Activated gamma-delta T cell treated with Interleukin-2 at 50 U/mL for 16 hours (primary cell): ENCODE results near the gene CCDC187.

Experiments
- DNase-seq: peaks from one replicate; pipeline ENCODE4 v3.0.0-alpha.2; 2020

Gene CCDC187

DNA sequence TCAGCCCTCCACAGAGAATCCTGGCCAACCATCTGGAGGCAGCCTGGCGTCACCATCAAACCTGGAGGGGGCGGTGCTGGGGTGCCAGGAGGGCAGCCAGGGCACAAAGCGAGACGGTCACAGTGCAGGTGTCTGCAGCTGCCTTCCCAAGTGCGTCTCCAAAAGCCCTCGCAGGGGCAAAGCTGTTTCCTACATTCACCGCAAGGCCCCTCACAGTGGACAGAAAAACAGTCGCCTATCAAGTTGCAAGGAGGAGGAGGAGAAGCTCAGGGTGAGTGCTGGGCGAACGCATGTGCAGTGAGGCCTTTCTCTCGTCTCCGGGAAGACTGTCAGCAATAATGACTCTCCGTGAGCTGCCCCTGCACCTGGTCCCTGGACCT is 81.0 kb downstream of the CCDC187 start:
- DNase-seq: no peak

DNA sequence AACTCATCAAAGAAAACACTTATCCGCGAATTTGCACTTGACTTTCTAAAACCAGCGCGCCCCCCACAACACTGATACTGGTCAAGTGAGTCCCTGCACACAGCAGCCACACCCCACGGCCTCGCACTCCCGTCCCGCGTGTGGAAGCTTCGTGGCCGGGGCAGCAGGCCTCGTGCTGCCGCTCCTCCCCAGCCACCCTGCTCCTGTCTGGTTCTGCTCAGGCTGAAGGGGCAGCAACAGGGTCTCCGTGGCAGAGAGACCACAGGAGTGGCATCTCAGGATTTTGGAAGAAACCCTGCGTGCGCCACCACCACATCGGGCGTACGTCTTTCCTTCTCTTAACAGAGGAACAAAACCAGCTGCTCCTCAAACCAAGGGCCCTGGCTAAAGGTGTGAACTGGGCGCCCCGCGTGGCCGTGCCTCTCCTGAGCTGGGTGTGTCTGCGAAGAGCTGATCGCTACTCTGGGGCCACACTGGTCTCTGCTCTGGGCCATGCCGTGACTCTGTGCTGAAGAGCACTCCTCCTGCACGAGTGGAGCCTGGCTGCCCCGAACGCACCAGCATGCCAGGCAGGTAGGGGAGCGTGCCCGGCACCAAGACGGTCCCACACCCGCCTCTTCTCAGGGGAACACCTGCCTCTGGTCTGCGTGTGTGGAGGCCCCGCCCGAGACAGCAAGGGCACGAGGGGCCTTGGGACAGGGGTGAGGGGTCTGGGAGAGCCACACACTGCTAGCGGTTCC is 81.6 kb downstream of the CCDC187 start:
- no peak for DNase-seq

DNA sequence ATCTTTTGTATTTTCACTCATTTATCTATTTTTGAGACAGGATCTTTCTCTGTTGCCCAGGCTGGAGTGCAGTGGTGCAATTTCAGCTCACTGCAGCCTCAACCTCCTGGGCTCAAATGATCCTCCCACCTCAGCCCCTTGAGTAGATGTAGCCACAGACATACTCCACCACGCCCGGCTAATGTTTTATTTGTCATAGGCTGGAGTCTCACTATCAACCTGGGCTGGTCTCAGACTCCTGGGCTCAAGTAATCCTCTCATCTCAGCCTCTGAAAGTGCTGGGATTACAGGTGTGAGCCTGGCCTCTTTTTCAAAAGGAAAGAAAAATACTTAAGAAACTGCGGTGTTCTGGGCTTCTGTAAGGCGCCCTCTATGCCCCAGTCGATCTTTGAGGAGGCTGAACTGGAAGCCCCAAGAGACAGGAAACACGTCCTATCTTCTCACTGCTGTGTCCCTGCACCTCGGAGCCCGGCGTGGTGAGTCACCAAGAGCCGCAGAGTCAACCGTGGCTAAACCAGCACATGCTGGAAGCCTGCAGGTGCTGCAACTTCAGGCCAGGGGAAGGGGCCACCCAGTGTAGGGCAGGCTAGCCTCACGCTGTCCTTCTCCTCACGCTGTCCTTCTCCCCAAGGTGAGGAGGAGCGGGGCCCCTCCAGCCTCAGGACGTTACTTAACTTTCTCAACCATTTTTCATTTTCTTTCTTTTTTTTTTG is 83.7 kb downstream of the CCDC187 start:
- DNase-seq: no peak

DNA sequence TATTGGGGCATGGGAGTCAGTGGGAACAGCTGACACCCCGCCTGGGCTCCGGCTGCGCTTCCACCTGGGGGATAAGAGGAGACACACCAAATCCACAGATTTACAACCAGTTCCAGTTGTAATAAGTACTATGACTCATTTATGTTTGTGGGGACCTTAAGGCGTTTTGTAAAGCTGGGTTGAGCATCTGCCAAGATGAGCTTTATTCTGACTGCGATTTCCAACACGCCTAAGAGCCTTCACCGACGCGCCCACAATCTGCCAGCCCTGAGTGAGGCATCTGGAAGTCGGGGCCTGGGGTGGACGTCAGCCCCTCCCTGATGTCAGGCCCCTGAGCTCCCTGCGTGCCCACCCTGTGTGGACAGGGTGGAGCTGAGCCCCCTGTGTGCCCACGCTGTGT is 84.6 kb downstream of the CCDC187 start:
- DNase-seq: no peak

DNA sequence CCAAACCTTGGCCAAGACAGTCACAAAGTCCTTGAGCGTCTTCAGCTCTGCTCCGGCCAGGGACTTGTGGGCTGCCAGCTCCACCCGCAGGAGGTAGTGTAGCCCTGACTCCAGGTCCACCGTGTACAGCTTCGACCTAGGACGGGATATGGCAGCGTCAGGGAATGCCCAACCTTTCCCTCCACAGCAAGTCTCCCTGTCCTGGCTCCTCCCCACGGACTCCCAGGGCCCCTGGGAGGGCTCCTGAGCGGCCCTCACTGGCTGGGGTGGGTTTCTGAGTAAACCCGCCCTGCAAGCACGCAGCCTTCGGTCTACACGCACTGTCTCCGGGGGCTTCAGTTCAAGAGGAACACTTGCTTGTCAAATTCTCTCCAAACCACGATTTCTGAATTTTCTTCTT is 85.2 kb downstream of the CCDC187 start:
- no peak for DNase-seq

DNA sequence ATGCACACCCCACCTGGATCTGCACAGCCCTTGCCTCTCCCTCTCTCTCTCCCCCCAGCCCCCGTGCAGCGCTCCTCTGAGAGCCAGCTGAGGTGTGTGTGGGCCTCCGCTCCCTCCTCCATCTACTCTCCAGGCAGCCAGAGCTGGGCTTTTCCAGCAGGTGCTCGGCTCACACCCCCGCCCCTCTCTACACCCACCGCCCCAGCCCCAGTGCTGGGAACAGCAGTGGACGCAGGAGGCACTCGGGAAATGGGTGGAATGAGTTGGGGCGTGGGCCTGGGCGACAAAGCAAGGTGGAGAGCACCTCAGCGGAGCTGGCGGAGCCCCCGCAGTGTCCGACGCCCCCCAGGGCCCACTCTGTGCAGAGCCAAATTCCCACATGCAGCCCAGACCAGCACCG is 85.6 kb downstream of the CCDC187 start:
- DNase-seq: no peak

DNA sequence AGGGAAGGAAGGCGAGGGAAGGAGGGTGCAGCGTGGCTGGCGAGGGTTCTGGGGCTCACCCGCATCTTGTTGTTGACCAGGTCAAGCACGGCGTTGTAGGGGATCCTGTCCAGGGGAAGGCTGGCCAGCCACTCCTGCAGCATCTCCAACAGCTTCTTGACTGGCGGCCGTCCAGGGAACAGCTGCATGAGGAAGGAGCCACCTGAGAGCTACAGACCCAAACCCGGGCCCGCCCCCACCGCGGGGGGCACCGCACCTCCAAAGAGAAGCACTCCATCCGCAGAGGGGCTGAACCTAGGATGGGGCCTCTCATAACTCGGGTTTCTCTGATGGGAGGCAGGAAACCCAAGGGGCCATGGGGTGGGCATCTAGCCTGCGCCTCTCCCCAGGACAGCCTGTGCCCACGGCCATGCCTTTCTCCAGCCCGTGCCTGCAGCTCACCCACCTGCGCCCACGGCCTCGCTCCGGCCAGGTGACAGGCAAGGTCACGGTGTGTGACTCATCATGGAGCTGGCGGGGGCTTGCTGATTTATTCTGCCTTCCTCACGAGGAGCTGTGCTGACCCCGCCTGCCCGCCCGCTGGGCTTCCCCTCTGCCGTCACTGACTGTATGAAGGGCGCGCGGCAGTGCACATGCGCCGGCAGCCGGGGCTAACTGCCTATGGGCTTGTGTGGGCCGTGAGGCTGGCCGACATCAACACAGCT is 87.2 kb downstream of the CCDC187 start:
- no peak for DNase-seq

DNA sequence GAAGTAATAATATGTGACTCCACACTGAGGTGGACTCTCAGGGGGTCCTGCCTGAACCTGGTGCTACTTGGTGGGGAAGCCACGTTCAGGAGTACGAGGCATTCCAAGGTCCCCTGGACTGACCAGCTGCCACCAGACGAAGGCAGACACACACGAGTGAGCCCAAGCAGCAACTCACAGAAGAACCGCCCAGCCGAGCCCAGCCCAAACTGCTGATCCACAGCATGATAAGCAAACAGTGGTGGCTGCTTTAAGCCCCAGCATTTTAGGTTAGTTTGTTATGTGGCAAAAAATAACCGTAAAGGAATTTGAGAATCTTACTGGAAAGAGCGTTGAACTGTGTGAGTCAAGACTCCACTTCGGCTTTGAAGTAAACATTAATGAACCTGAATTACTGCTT is 90.2 kb downstream of the CCDC187 start:
- no peak for DNase-seq

DNA sequence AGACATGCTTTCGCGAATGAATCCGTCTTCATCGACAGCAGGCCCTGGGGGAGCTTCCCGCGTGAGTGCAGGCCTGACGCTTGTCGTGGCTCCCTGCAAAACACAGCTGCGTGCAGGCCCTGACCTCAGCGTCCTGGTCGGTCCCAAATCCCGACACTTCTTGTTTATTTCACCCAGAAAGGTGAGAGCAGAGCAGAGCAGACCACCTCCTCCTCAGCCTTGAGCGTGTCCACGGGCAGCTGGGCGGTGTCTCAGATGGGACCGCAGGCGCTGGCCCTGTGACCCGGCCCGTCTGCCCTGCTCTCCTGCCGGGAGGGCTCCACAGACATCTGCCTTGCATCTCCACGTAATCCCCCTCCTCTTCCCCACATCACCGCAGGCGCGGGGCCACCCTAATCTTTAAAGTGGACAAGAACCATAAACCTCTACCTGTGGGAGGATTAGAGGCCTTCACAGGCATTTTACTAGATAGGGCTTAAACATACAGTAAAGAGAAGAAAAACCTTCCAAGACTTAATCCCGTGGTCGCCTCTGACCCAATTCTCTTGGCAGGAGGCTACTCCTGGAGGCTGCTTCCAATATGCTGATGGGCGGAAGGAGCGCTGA is 91.4 kb downstream of the CCDC187 start:
- DNase-seq: no peak

DNA sequence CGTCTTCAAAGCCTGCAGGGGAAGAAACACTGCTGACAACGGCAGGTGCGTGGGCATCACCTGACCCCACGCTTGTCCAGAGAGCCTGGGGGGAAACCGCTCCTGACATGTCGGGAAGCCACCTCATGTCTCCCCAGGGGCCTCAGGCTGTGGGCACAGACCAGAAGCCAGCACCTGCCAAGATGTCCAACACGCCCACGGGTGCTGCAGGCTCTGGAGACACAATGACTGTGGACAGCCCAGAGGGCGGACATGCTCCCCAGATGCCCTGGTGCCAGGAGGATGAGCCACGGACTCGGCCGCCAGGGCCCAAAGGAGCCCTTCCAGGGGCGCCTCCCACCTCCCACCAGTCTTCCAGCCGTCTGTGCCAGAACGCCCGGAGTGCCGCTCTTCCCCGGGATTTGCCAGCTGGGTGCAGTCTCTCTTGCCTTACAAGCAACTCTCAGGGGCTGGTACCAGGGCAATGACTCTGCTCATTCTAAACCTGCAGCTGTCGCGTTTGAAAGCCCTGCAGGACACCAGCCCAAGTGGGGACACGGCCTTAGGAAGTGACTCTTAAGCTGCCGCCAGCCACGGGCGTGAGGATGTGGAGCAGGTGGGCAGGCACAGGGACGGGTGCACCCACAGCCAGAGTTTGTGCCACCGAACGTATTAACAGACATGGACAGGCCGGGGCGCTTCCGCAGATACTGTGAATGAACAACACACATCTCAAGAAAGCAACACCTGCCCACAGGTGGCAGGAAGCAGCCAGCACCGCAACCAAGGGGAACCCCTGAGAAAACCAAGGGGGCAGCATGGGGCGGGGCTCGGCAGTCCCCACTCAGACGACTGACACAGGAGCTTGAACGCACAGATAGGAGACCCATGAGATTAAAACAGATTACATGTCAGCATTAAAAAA is 92.2 kb downstream of the CCDC187 start:
- no peak for DNase-seq

DNA sequence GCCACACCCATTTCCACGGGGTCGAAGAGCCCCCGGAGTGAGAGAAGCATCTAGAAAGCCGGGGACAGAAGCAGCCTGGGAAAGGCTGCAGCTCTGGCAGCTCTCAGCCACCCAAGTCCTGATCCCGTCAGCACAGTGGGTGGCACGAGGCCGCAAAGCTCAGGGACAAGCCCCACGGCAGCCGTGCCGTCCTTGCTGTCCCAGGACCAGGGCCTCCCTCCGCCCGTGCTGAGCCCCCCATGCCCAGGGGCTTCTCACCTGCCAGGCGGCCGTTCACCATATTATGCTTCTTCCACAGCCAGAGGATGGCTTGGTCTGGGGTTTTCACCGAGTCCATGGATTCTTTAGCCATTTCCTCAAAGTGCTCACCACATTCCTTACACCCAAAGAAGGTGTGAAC is 92.9 kb downstream of the CCDC187 start:
- DNase-seq: no peak

DNA sequence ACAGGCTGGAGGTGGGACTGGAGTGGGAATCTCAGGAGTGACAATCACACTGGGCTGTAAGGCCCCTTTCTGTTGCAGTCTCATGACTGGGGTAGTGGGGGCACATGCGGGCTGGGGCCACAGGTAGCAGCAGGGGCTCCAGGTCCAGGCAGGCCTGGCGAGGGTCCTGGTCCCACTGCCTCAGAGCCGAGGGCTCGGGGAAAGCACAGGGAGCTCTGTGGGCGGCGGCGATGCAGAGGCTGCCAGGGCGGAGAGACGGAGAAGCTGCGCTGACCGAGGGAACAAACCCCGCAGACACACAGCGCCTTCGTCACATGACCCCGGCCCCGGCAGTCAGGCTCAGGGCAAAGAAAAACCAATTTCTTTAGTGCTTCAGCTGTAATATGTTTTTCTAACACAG is 93.6 kb downstream of the CCDC187 start:
- DNase-seq: no peak

DNA sequence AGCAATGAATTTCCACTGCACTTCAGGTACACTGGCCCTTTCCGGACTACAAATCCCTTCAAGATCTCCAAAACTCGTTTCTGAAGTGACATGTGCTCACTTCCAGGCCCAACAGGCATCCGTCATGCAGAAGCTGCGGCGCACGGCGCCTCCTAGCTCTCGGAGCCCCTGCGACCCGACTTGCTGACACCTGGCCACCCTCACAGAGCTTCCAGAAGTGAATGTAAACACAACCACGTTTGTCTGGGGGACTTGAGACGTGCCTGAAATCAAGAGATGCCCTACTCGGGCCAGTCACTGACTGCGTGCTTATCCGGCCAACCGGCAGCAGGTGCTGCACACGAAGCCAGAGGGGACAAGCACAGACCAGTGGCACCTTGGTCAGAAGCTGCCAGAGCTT is 94.1 kb downstream of the CCDC187 start:
- no peak for DNase-seq

DNA sequence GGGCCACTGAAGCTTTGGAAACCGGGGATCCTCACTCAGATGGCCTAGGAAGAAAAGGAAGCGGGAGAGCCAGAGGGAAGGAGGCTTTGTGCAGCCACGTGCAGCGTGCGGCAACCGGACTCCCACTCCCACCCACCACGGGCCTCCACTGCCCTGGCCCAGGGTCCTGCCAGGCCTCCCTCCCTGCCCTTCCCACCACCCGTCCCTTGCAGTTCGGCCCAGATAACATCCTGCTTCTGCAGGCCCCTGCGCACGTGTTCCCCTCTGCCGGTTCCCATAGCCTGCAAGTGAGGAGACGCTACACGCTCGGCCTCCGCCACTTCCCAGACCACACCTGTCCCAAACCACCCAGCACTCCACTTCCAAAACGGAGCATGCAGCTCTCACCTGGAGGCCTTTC is 94.7 kb downstream of the CCDC187 start:
- DNase-seq: no peak

DNA sequence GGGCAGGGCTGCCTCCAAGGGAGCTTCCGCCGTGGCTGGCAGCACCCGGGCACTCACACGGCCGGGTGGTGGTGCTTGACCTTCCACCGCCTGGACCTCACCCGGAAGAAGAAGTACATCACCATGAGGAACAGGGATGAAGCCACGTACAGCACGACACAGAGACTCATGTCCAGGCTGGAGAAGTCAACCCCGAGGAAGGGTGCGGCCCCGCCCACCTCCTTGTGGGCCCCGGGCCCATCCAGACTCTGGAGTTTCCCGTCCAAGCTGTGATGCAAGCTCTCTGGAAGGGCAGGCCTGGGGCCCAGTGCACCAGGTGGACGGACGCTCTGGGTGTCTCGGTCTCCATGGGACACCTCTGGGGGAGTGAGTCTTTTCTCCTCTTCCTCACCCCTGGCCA is 95.2 kb downstream of the CCDC187 start:
- DNase-seq: no peak

DNA sequence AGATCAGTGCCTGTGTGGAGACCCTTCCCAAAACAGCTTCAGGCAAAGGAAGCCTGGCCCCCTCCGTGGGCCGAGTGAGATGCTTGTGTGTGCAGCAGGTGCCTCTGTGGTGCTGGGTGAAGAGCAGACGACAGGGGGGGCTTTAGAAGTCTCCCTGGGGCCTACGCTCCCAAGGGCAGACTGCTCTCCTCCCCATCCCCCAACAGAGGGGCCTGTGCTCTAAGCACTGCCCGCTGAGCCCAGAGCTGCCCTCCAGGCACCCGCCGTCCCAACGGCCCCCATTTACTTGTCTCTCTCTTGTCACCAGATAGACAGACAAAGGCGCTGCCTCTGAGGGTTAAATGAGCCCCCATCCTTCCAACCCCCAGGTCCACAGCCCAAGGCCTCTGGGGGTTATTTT is 96.3 kb downstream of the CCDC187 start:
- DNase-seq: no peak

DNA sequence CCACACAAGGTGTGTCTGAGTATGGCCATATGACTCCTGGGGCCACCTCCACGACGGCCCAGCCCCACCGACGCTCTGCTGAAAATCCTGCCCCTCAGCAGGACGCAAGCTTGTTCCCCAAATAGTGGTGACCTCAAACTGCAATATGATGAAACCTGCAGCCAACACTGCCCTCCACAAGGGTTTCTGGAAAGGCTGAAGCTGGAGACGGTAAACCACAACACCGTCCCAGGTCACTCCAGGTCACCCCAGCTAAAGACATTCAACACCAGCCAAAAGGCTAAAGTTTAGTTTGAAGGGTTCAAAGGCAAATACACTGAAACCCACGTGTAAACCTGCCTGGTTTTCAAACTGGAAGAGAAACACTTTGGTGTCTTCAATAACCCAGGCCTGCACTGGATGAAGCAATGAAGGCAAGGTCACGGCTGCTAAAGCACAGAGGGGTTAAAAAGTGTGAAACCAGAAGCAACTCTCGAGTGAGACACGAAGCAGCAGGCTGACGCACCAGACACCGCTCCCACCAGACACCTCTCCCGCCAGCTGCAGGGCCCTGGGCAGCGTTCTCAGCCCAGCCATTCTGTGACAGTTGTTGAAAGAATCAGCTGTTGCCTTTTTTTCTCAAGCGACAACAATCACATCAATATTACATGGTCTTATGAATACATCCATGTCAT is 97.2 kb downstream of the CCDC187 start:
- DNase-seq: no peak

DNA sequence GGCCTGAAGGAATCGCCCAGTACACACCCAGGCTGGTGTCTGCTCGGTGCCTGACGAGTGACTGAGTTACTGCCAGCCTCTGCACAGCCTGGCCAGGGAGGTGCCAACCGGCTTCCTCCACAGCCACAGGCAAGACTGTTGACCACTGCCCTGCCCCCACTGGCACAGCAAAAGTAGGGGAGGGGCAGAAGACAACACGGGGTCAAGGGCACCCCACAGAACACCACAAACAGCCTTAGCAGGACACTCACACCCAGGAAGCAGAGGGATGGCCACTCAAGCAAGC is 98.2 kb downstream of the CCDC187 start:
- DNase-seq: no peak

DNA sequence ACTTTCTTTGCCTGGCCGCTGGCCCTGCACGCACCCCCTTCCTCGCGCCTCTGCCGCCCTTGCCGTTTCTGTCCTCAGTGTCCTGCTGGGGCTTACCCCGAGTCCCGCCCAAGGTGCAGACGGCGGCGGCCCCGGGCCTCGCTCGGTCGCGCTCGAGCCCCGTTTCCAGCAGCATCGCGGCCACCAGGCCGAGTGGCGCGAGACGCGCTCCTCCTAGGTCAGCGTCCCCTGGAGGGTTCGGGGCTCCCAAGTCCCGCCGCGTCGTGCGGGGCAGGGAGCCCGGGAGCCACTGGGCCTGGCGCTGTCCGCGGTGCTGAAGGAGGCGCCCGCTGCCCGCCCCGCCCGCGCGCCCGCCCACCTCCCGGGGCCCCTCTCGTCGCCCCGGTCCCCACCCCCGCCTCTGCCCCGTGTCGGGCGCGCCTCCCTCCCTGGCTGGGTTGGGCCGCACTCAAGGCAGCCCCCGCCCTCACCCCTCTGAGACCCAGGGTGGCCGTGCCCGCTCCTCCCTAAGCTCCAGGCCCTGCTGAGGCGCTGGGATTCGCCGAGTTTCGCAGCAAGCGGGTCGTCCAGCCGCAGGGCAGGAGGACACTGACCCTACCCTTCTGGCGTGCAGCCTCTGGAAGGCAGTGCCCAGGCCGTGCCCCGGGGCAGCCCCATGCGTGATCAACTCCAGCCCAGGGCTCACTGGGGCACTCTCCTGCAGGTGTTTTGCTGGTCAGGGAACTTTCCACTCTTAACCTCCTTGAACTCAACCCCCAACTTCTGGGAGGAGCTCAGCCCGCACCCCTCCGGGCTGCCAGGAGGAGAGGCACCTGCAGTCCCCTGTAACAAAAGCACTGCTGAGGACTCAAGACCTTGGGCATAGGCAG is 98.8 kb downstream of the CCDC187 start, which contains the start of gene LHX3:
TSS of gene LHX3 (minus strand) at position 291 of the 869 bp plus-strand sequence. CDS start at position 175, 116 bp downstream.
- DNase-seq: peak; percentile 9

DNA sequence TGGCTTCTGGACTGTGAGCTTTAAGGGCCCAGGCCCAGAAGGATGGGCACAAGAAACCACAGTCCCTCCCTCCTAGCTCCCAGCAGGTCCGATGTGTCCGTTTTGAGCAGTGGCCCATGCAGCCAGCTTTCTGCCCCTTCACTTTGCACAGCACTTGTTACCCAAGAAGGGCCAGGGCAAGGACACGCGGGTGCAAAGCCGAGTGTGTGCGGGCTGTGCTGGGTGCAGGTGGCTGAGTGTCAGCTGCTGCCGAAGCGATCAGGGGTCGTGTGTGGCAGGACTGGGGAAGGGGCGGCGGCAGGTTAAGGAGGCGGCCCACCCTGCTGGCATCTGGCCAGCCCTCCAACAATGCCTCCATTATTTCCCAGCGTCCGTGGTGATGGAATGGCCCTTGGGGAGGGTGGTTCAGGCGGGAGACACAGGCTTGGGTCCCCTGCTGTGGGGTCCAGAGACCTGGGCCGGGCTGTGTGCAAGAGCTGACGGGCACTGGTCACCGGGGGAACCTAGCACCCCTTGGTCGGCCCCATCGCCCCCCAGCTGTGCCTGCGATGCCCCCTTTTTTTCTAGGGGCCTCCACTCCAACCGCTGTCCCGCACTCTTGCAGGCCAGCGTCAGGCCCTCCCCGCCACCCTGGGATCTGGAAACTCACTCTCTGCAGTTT is 99.6 kb downstream of the CCDC187 start:
- DNase-seq: no peak
